OCI-LY1 (cell line): ENCODE measurements around the gene MAGI2.

Experiments used
- CTCF ChIP-seq: fragments of 200-600 bp; sonication (generic), shearing (Covaris generic); IDR thresholded peaks from 2 replicates; pipeline ENCODE4 v1.5.1; 2017; ENCODE audit warnings: mild to moderate bottlenecking, antibody characterized with exemption, low read length, moderate library complexity, mixed read lengths
- EZH2 ChIP-seq: fragments of 200-600 bp; sonication (generic), shearing (Covaris generic); IDR thresholded peaks from 2 replicates; pipeline ENCODE4 v1.8.0; 2017; ENCODE audit warnings: borderline replicate concordance, mixed run types, mild to moderate bottlenecking, antibody characterized with exemption, low read length, moderate library complexity, mixed read lengths

GRCh38 chr7:78709658-78710057 is 743.8 kb downstream of the MAGI2 start:
- no peak for TF ChIP-seq CTCF
- TF ChIP-seq EZH2 = no peak
